Spinal cord (tissue), 10 donors: ENCODE data around the gene TRPC4. TPM values are rescaled to one million over a fixed set of nuclear protein-coding genes. Genes with fewer than 3 reads are reported as not detected.
A peak's percentile ranks its signal among the peaks of the same experiment; 100 is the strongest.

Experiments
- DNase-seq, 6 donors: peaks; one replicate each; pipeline versions ENCODE4 v3.0.0 to v3.0.0-alpha.2; 2013 to 2015; ENCODE audit warnings: low spot score in 6 of 6, low read depth in 4 of 6
- H3K27ac ChIP-seq: one replicate; pipeline ENCODE4 v1.5.1; 2013; ENCODE audit warnings: low read depth, low read length, control low read depth
- H3K27me3 ChIP-seq: one replicate; pipeline ENCODE4 v1.6.1; 2013; ENCODE audit warnings: low read length; ENCODE audit not compliant: control insufficient read depth, insufficient read depth
- H3K36me3 ChIP-seq: one replicate; pipeline ENCODE4 v1.6.1; 2013; ENCODE audit warnings: low read length; ENCODE audit not compliant: control insufficient read depth, insufficient read depth
- H3K4me1 ChIP-seq: one replicate; pipeline ENCODE4 v1.6.1; 2013; ENCODE audit warnings: low read length; ENCODE audit not compliant: control insufficient read depth, insufficient read depth
- H3K4me3 ChIP-seq: one replicate; pipeline ENCODE4 v1.5.1; 2013; ENCODE audit warnings: low read depth, low read length, control low read depth
- H3K9me3 ChIP-seq: one replicate; pipeline ENCODE4 v1.6.1; 2013; ENCODE audit warnings: low read length; ENCODE audit not compliant: control insufficient read depth, insufficient read depth
- WGBS: methylation state at CpG from one replicate; pipeline ENCODE4 v1.1.5; 2013; ENCODE audit warnings: missing lambda C conversion rate; ENCODE audit not compliant: insufficient coverage; 5-methylcytosine and 5-hydroxymethylcytosine counted together
- polyA plus RNA-seq, 2 donors: library from polyadenylated mRNA; unstranded; fragments of 120-200 nt; gene quantifications; one replicate each; pipeline ENCODE4 v1.2.1, GENCODE V29; 2013; ENCODE audit not compliant: insufficient read length in 2 of 2
- total RNA-seq, 2 donors: library from RNA; depleted of rRNA in 1 of 2; stranded (reverse); fragments of 120-200 nt in 1 of 2; fragments of >200 nt in 1 of 2; gene quantifications; one replicate each; pipeline versions ENCODE4 v1.2.3 to v1.2.4, GENCODE V29; 2013 to 2014
- donor health status: healthy.

The TRPC4 gene
- total and polyA plus RNA-seq, 4 donors, result 3.9 to 10.6 (median 5.1) TPM

DNA sequence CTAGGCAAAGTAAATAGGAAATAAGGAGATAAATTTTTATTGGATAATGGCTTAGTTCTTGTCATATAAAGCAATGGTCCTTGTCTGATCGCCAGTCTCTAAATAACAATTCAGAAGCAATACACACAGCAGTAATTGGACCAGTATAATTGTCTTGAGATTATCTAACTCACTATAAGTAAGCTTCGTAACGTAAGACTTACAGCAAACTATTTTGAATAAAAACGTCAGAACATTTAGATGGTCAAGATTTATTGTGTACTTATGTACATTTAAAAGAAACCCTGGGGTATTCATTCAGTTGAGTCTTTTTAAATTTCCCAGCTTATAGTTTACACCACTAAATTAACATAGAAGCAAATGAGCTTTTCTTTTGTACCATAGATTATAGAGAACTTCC, 20.2 kb upstream of the TRPC4 start:
- Histone ChIP-seq H3K9me3 (no peaks in the 10 kb centered on the region), H3K27ac (no peak overlapping the region), H3K36me3 (no peaks in the 10 kb centered on the region), H3K27me3 (no peaks in the 10 kb centered on the region), H3K4me3 (no peak overlapping the region), H3K4me1 (no peaks in the 10 kb centered on the region)
- DNase-seq, result peak in 1 of 6 donors; percentile 63
- no CpG with 5 or more reads among the region's 4 CpGs for WGBS

- Histone ChIP-seq H3K36me3 (no peaks in the 10 kb centered on the region), H3K9me3 (no peaks in the 10 kb centered on the region), H3K4me1 (no peaks in the 10 kb centered on the region), H3K27me3 (no peaks in the 10 kb centered on the region), H3K27ac (no peak overlapping the region), H3K4me3 (no peak overlapping the region)
- no CpG with 5 or more reads among the region's 2 CpGs for WGBS
- no peak for DNase-seq
Measured at GRCh38 chr13:37889102-37889501, 19.5 kb upstream of the TRPC4 start.

- DNase-seq, result no peak
- H3K36me3 ChIP-seq, result no peaks in the 10 kb centered on the region
- whole genome bisulfite sequencing, result no CpG with 5 or more reads among the region's 4 CpGs
- H3K9me3 ChIP-seq, result no peaks in the 10 kb centered on the region
- no peak overlapping the region for H3K27ac ChIP-seq
- no peaks in the 10 kb centered on the region for H3K27me3 ChIP-seq
- no peaks in the 10 kb centered on the region for H3K4me1 ChIP-seq
- no peak overlapping the region for H3K4me3 ChIP-seq
Measured at GRCh38 chr13:37886879-37887278, 17.3 kb upstream of the TRPC4 start.

DNA sequence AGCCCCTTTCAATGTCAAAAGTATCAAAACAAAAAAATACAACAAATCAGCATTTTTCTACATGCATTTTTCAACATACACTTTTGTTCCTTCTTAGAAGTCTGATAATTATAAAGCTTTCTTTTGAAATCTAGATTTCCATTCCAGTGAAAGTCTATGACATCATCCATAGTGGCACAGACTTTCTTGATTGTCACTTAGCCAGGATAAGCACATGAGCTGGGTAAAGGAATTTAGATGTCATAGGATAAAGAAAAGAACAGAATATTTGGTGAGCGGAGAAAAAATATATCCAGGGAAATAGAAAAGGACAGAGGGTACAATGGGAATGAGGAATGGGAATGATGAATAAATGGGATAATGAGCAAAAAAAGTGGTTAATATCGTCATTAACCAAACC, 15.1 kb upstream of the TRPC4 start:
- 100% methylated on average over 1 of the region's 2 CpGs for WGBS
- Histone ChIP-seq H3K27ac (no peak overlapping the region), H3K27me3 (no peaks in the 10 kb centered on the region), H3K36me3 (no peaks in the 10 kb centered on the region), H3K9me3 (no peaks in the 10 kb centered on the region), H3K4me1 (no peaks in the 10 kb centered on the region), H3K4me3 (no peak overlapping the region)
- no peak for DNase-seq

- H3K4me3 ChIP-seq, result no peak overlapping the region
- DNase-seq, result no peak
- H3K27me3 ChIP-seq, result no peaks in the 10 kb centered on the region
- no peaks in the 10 kb centered on the region for H3K9me3 ChIP-seq
- H3K4me1 ChIP-seq, result no peaks in the 10 kb centered on the region
- no CpG with 5 or more reads among the region's 1 CpG for WGBS
- no peak overlapping the region for H3K27ac ChIP-seq
- no peaks in the 10 kb centered on the region for H3K36me3 ChIP-seq
Measured at GRCh38 chr13:37884026-37884425, 14.5 kb upstream of the TRPC4 start.

GRCh38 chr13:37878921-37879320, 9.3 kb upstream of the TRPC4 start:
- 68% methylated on average over 2 of the region's 3 CpGs for WGBS
- Histone ChIP-seq H3K27ac (no peak overlapping the region), H3K9me3 (no peaks in the 10 kb centered on the region), H3K4me3 (no peak overlapping the region), H3K36me3 (no peaks in the 10 kb centered on the region), H3K4me1 (no peaks in the 10 kb centered on the region), H3K27me3 (no peaks in the 10 kb centered on the region)
- DNase-seq, result no peak

GRCh38 chr13:37878496-37878895, 8.9 kb upstream of the TRPC4 start:
- Histone ChIP-seq H3K27me3 (no peaks in the 10 kb centered on the region), H3K27ac (no peak overlapping the region), H3K4me1 (no peaks in the 10 kb centered on the region), H3K9me3 (no peaks in the 10 kb centered on the region), H3K4me3 (no peak overlapping the region), H3K36me3 (no peaks in the 10 kb centered on the region)
- no CpG with 5 or more reads among the region's 1 CpG for WGBS
- DNase-seq, result no peak

DNA sequence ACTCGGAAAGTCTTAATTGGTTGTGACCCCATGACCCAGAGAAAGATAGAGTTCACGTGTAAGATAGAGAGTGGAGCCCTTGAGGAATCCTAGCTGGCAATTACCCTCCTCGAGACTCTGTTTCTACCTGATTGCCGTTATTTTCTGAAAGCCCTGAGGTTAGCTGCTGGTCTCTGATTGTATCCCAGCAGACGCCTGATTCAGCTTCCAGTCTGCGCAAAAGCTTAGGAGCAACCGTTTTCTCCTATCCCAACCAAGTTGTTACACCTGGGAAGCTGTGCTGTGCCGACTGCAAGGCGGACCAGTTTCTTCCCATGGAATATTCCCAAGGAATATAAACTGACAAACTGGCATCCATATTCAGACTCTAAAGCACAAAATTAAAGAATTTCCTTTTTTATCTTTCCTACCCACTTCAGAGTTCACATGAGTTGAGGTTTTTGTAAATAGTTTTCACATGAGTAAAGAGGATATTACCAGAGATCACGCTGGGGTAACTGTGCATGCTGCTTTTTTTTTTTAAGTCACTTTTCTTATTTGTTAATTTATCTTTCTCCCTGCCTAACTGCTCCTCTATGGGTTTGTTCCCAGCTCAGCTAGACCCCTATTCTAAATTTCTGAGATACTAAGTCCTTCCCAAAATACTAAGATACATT, 1.5 kb upstream of the TRPC4 start:
- Histone ChIP-seq H3K9me3 (no peaks in the 10 kb centered on the region), H3K27me3 (peaks cover 14% of the 10 kb centered on the region), H3K36me3 (no peaks in the 10 kb centered on the region), H3K27ac (no peak overlapping the region), H3K4me3 (no peak overlapping the region), H3K4me1 (peaks cover 15% of the 10 kb centered on the region)
- WGBS, result 53% methylated on average over 9 of the region's 10 CpGs
- DNase-seq, result peak in 1 of 6 donors; percentile 43

DNA sequence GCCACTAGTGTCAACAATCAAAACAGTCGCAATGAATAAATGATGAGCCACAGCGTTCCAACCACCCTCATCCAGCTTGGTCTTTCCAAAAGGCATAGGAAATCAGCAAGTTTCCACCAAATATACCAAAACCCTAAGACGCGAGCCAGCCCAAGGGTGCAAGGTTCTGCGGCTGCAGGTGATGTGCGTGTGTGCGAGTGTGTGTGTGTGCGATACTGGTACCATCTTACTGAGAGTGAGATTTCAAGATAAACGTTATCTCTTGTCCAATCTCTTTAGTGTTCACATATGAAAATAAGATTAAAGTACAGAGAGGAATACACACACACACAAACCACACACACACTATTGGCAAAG, 895 bp upstream of the TRPC4 start:
- WGBS, result 10% methylated on average over 2 of the region's 9 CpGs
- Histone ChIP-seq H3K4me3 (peak overlapping the region; percentile 71), H3K4me1 (peaks cover 15% of the 10 kb centered on the region)

GRCh38 chr13:37869506-37869755, 141 bp downstream of the TRPC4 start:
- peaks cover 15% of the 10 kb centered on the region for H3K4me1 ChIP-seq
- peak overlapping the region; percentile 71 for H3K4me3 ChIP-seq
- 0% methylated on average over 19 of the region's 19 CpGs for WGBS
- no peaks in the 10 kb centered on the region for H3K36me3 ChIP-seq
- H3K27ac ChIP-seq, result peak overlapping the region; percentile 61
- peak in 1 of 6 donors; percentile 22 for DNase-seq
- H3K27me3 ChIP-seq, result peaks cover 14% of the 10 kb centered on the region
- H3K9me3 ChIP-seq, result no peaks in the 10 kb centered on the region

More for the DNA sequence above, 895 bp upstream of the TRPC4 start:
- no peaks in the 10 kb centered on the region for H3K9me3 ChIP-seq
- peaks cover 14% of the 10 kb centered on the region for H3K27me3 ChIP-seq
- DNase-seq, result no peak
- H3K27ac ChIP-seq, result no peak overlapping the region
- no peaks in the 10 kb centered on the region for H3K36me3 ChIP-seq
